ENCODE measurements around the gene HOXB13.

GRCh38 chr17:48754500-48755261, 26.1 kb upstream of the HOXB13 start:
- TF ChIP-seq CTCF (IDR thresholded peaks at IDR 0.05) (no peak), POLR2A (IDR thresholded peaks at IDR 0.05) (no peak)
